ENCODE data around the gene COBLL1.

Gene COBLL1

DNA sequence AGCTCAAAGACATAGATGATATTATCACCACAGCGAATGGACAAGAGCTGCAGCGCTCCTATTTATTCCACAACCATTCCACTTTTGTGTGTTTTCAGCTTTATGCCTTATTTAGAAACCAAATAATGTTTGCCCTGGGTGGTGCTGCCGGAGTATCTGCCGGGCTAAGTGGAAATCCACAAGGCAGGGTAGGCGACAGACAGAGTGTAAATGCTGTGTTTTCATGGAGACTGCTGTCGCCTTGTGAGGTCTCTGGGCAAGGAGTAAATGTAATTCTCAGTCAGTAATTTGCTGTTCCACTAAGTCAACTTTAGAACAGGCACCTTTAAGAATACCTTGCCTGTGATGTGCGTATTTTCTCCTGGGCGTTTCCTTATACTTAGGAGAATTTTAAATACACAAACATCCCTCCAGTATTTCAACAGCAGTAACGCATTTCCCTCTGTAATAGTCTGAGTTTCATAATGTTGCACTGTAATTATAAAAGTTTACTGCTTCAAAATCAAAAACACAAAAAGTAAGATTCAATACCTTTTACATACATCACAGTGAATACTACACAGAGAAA is 60.9 kb downstream of the COBLL1 start:
- peaks cover 7% of the 10 kb centered on the region in 2 donors for H3K9me3 Mint-ChIP-seq
- ATAC-seq (replicated peaks) (no peak), DNase-seq (no peak)
- no peaks in the 10 kb centered on the region for H3K27me3 Mint-ChIP-seq
- H3K4me3 Mint-ChIP-seq, result no peak overlapping the region
- no peaks in the 10 kb centered on the region for H3K36me3 Mint-ChIP-seq (ENCODE audit: insufficient read depth)
- no peak overlapping the region for H3K27ac Mint-ChIP-seq
- no peaks in the 10 kb centered on the region for H3K4me1 Mint-ChIP-seq (ENCODE audit: low read depth in 2 of 2)

DNA sequence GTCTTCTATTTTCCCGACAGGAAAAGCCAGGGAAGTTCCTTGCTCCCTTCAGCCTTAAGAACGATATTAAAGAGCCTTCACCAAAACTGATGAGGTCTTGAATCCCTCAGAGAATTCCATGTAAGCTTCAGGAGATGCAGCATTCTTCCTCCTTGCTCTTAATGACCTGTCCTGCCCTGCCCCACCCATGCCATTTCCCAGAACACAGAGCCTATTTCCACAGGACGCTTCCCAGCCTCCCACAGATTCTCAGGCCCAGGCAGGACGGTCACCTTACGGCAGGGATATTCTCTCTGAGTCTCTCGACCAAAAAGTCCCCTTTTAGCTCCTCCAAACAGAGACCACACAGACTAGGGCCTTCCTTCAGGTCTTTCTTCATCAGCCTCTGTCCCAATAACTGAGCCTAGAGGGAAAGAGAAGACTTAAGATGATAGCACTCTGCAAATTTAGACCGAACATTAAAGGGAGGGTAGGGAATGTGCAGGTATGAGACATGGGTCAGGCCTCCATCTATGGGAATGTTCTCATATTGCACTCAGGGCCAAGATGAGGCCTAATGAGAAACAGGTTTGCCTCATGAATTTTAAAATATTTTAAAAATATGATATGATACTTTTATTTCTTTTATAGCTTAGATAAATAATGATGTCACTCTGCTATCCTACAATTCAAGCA is 62.1 kb downstream of the COBLL1 start:
- Mint-ChIP-seq H3K27ac (no peak overlapping the region), H3K27me3 (no peaks in the 10 kb centered on the region), H3K36me3 (ENCODE audit: insufficient read depth) (no peaks in the 10 kb centered on the region), H3K9me3 (peaks cover 7 to 8% of the 10 kb centered on the region in 2 donors), H3K4me1 (ENCODE audit: low read depth in 2 of 2) (no peaks in the 10 kb centered on the region), H3K4me3 (no peak overlapping the region)
- ATAC-seq (replicated peaks), result no peak
- no peak for DNase-seq

DNA sequence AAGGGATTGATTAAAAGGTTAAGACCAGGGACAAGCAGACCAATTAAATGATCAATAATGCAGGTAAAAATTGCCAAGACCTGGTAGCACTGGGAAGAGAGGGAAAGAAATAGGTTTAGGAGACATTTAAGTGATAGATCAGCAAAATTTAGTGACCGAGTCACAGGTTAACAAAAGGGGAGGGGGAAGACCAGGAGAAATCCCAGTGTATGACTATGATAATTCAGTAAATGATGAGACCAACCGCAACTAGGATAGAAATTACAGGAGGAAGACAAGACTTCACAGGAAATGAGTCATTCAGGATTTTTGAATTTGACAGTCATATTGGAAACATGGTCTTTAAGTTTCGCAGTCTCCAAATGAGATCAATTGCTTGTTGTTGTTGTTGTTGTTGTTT is 62.9 kb downstream of the COBLL1 start:
- no peaks in the 10 kb centered on the region for H3K4me1 Mint-ChIP-seq (ENCODE audit: low read depth in 2 of 2)
- H3K9me3 Mint-ChIP-seq, result peaks cover 7 to 8% of the 10 kb centered on the region in 2 donors
- H3K4me3 Mint-ChIP-seq, result no peak overlapping the region
- H3K27ac Mint-ChIP-seq, result no peak overlapping the region
- DNase-seq (no peak), ATAC-seq (replicated peaks) (no peak)
- no peaks in the 10 kb centered on the region for H3K36me3 Mint-ChIP-seq (ENCODE audit: insufficient read depth)
- no peaks in the 10 kb centered on the region for H3K27me3 Mint-ChIP-seq

DNA sequence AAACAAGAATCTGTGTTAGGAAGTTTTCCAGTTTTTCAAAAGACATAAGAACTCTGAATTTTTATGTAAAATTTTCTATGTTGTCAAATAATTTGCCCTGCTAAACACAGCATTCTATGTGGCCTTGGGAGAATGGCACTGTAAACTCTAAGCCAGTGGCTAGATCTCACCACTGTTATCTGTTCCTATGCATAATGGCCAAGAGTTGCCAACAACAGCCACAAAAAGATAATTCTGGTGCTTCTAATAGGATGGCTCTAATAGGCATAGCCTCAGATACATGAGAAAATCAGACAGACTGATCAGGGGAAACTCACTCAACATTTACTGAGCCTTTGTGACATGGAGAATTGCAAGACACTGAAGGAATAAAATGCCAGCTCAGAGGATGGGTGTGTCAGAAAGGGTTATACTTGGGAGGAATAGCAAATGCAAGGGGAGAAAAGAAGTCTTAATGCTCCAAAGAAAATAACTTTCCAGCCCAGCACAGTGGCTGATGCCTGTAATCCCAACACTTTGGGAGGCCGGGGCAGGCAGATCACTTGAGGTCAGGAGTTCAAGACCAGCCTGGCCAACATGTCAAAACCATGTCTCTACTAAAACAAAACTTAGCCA is 63.7 kb downstream of the COBLL1 start:
- ATAC-seq (replicated peaks) (no peak), DNase-seq (no peak)
- no peak overlapping the region for H3K27ac Mint-ChIP-seq
- no peaks in the 10 kb centered on the region for H3K27me3 Mint-ChIP-seq
- no peaks in the 10 kb centered on the region for H3K4me1 Mint-ChIP-seq (ENCODE audit: low read depth in 2 of 2)
- H3K9me3 Mint-ChIP-seq, result peaks cover 5 to 8% of the 10 kb centered on the region in 2 donors
- H3K4me3 Mint-ChIP-seq, result no peak overlapping the region
- H3K36me3 Mint-ChIP-seq (ENCODE audit: insufficient read depth), result no peaks in the 10 kb centered on the region

- Mint-ChIP-seq H3K36me3 (ENCODE audit: insufficient read depth) (no peaks in the 10 kb centered on the region), H3K27me3 (no peaks in the 10 kb centered on the region), H3K9me3 (peaks cover 6 to 8% of the 10 kb centered on the region in 2 donors), H3K27ac (no peak overlapping the region), H3K4me3 (no peak overlapping the region), H3K4me1 (ENCODE audit: low read depth in 2 of 2) (no peaks in the 10 kb centered on the region)
- DNase-seq (no peak), ATAC-seq (replicated peaks) (no peak)
These were observed 68.0 kb downstream of the COBLL1 start for GRCh38 chr2:164773635-164774034.

- H3K27ac Mint-ChIP-seq, result no peak overlapping the region
- H3K4me3 Mint-ChIP-seq, result no peak overlapping the region
- no peaks in the 10 kb centered on the region for H3K4me1 Mint-ChIP-seq (ENCODE audit: low read depth in 2 of 2)
- H3K27me3 Mint-ChIP-seq, result no peaks in the 10 kb centered on the region
- no peaks in the 10 kb centered on the region for H3K36me3 Mint-ChIP-seq (ENCODE audit: insufficient read depth)
- H3K9me3 Mint-ChIP-seq, result peaks cover 6 to 8% of the 10 kb centered on the region in 2 donors
- no peak for ATAC-seq (replicated peaks)
- no peak for DNase-seq
These were observed 68.5 kb downstream of the COBLL1 start for GRCh38 chr2:164773091-164773490.

DNA sequence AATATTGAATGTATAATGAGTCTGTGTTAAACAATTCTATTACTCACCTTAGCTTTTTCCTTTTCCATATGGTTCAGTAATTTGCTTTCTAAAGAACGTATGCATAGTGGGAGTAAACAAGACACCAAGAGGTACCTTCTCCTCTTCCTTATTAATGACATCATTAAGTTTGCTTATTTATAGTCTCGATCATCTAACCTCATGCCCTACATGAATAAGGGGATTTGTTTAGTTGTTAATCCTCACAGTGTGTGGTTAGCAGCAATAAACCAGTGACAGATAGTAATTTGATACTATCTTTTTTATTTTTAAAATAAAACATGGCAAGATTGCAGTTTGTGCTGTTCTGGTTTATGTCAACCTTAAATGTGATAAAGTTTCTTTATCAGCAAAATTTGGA is 69.7 kb downstream of the COBLL1 start:
- Mint-ChIP-seq H3K27ac (no peak overlapping the region), H3K4me1 (ENCODE audit: low read depth in 2 of 2) (no peaks in the 10 kb centered on the region), H3K36me3 (ENCODE audit: insufficient read depth) (no peaks in the 10 kb centered on the region), H3K27me3 (no peaks in the 10 kb centered on the region), H3K4me3 (no peak overlapping the region), H3K9me3 (peaks cover 6 to 8% of the 10 kb centered on the region in 2 donors)
- ATAC-seq (replicated peaks) (no peak), DNase-seq (no peak)

DNA sequence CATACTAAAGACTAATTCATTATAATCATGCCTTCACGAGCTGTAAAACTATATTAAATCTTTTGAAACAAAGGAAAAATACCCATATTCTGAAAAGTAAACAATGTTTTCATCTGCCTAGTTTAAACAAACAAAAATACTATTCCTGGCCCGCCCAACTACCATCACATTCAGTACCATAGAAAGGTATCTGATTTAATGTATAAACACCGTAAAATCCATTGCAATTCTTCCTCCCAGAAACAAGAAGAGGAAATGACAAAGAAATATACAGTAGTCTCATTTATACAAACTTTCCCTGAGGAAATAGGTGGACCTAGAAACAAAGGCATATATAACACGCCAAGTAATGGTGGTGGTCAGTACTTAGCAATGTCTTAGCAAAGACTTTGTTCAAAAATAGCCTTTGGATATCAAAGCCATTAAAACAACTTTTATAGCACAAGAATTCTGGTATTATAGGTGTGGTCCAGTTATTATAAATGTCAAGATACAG is 71.2 kb downstream of the COBLL1 start:
- DNase-seq (no peak), ATAC-seq (replicated peaks) (no peak)
- Mint-ChIP-seq H3K27me3 (no peaks in the 10 kb centered on the region), H3K36me3 (ENCODE audit: insufficient read depth) (no peaks in the 10 kb centered on the region), H3K9me3 (peaks cover 6 to 7% of the 10 kb centered on the region in 2 donors), H3K27ac (no peak overlapping the region), H3K4me3 (no peak overlapping the region), H3K4me1 (ENCODE audit: low read depth in 2 of 2) (no peaks in the 10 kb centered on the region)

DNA sequence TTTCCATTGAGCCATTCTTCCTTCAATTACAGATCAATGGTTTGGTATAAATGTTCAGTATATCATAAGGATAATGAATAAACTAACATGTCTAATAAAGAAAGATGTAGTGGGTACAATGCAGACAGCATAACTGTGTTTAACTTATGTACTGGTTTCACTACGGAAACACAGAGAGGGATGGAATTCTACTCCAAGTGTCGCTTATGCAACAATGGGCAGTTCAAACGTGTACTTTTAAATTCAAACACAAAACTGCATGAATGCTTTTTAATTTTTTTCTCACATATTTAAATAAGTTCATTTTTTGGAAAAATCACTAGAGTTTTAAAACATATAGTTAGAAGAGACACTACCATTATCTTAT is 74.7 kb downstream of the COBLL1 start:
- Mint-ChIP-seq H3K27ac (no peak overlapping the region), H3K4me3 (no peak overlapping the region), H3K36me3 (ENCODE audit: insufficient read depth) (no peaks in the 10 kb centered on the region), H3K9me3 (peaks cover 6 to 7% of the 10 kb centered on the region in 2 donors), H3K27me3 (no peaks in the 10 kb centered on the region), H3K4me1 (ENCODE audit: low read depth in 2 of 2) (no peaks in the 10 kb centered on the region)
- ATAC-seq (replicated peaks), result no peak
- DNase-seq, result no peak

DNA sequence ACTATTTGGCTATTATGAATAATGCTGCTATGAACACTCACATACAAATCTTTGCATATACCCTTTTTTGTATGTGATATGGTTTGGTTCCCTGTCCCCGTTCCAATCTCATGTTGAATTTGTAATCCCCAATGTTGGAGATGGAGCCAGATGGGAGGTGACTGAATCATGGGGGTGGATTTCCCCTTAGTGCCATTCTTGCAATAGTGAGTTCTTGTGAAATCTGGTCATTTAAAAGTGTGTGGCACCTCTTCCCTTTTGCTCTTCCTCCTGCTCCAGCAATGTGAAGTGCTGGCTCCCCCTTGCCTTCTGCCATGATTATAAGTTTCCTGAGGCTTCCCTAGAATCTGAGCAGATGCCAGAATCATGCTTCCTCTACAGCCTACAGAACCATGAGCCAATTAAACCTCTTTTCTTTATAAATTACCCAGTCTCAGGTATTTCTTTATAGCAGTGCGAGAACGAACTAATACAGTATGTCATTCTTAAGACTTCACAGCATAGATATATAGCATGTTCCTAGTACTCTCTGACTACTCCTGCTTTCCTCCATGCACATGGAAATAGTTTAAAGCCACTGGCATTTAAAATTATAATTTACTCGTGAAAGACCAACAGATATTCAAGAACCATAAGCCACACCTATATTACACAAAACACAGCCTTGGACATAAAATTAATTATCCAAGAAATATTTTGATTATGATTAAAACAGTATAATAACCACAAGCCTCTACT is 75.2 kb downstream of the COBLL1 start:
- Mint-ChIP-seq H3K27me3 (no peaks in the 10 kb centered on the region), H3K36me3 (ENCODE audit: insufficient read depth) (no peaks in the 10 kb centered on the region), H3K27ac (no peak overlapping the region), H3K4me1 (ENCODE audit: low read depth in 2 of 2) (no peaks in the 10 kb centered on the region), H3K9me3 (peaks cover 6 to 7% of the 10 kb centered on the region in 2 donors), H3K4me3 (no peak overlapping the region)
- ATAC-seq (replicated peaks) (no peak), DNase-seq (no peak)

DNA sequence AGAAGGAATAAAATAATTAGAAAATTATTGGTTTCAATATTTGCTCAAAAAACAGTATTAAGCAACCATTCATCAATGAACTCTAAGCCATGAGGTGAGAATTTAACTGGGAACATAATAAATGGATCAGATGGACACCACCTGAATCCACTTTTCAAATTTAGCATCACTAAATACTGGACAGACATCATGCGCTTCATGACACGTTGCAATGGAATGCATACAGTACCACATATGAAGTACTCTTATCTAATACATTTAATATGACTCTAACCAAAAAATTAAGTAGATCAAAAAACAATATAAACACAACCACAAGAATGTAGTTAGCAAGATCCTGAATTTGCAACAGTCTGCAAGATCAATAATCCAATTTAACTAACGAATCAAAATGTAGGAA is 76.6 kb downstream of the COBLL1 start:
- Mint-ChIP-seq H3K27ac (no peak overlapping the region), H3K4me1 (ENCODE audit: low read depth in 2 of 2) (no peaks in the 10 kb centered on the region), H3K9me3 (peaks cover 4 to 7% of the 10 kb centered on the region in 2 donors), H3K36me3 (ENCODE audit: insufficient read depth) (no peaks in the 10 kb centered on the region), H3K4me3 (no peak overlapping the region), H3K27me3 (no peaks in the 10 kb centered on the region)
- ATAC-seq (replicated peaks), result no peak
- DNase-seq, result no peak

DNA sequence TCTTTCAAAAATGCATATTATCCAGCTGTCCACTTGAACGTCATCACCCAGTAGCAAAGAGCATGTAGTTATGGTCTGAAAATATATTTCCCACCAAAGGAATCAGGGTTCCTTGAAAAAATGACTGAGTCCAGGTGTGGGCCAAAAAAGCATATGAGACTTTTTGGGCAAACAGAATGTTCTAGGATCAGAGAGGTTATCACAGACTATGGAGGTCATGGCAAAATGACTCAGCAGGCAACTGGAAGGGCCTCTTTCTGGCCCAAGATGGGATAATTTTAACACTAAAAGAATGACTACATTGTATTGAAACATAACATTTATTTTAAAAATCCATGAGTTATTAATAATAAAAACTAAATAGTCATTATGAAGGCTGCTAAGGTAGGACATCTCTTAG is 77.1 kb downstream of the COBLL1 start:
- no peaks in the 10 kb centered on the region for H3K4me1 Mint-ChIP-seq (ENCODE audit: low read depth in 2 of 2)
- no peak overlapping the region for H3K4me3 Mint-ChIP-seq
- no peak for DNase-seq
- no peaks in the 10 kb centered on the region for H3K36me3 Mint-ChIP-seq (ENCODE audit: insufficient read depth)
- H3K9me3 Mint-ChIP-seq, result peaks cover 4 to 7% of the 10 kb centered on the region in 2 donors
- H3K27me3 Mint-ChIP-seq, result no peaks in the 10 kb centered on the region
- H3K27ac Mint-ChIP-seq, result no peak overlapping the region
- no peak for ATAC-seq (replicated peaks)

DNA sequence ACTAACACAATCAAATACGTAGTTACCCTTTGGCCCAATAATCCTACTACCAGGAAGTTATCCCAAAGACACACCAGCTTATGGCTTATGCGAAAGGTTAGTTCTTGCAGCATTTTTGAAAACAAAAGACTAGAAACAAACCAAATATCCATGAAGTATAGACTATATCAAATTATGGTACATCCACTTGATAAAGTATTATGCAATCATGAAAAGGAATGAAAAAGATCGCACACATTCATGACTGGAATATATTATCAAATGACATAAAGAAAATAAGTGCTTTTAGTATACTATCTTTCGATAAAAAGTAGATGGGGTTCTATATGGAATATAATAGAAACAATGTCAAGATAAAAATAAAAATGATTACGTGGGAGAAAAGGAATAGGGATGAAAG is 78.2 kb downstream of the COBLL1 start:
- Mint-ChIP-seq H3K4me1 (ENCODE audit: low read depth in 2 of 2) (no peaks in the 10 kb centered on the region), H3K36me3 (ENCODE audit: insufficient read depth) (no peaks in the 10 kb centered on the region), H3K27ac (no peak overlapping the region), H3K27me3 (no peaks in the 10 kb centered on the region), H3K9me3 (peaks cover 4 to 7% of the 10 kb centered on the region in 2 donors), H3K4me3 (no peak overlapping the region)
- no peak for DNase-seq
- ATAC-seq (replicated peaks), result no peak
